GM12891 (cell line): ENCODE results near the gene MGMT.

ENCODE experiments used
- DNase-seq: peaks from one replicate; pipeline ENCODE4 v3.0.0; 2011; ENCODE audit warnings: low spot score; ENCODE audit not compliant: insufficient read length
- FAIRE-seq: peaks from 2 replicates; lab custom pipeline; 2011; peaks lifted over from hg19 to GRCh38; lab: Jason Lieb, UNC
- PAX5 ChIP-seq: IDR thresholded peaks from 2 replicates; pipeline ENCODE4 v1.6.1; 2011; ENCODE audit warnings: low read length, moderate library complexity, mild to moderate bottlenecking; ENCODE audit not compliant: insufficient read depth, severe bottlenecking
- POLR2A ChIP-seq: IDR thresholded peaks from 2 replicates; pipeline ENCODE4 v1.6.1; 2011; ENCODE audit warnings: low read depth, low read length, control low read depth
- POLR2AphosphoS5 ChIP-seq: IDR thresholded peaks from 2 replicates; pipeline ENCODE4 v1.6.1; 2011; ENCODE audit warnings: low read depth, low read length, control low read depth
- POU2F2 ChIP-seq: IDR thresholded peaks from 2 replicates; pipeline ENCODE4 v1.6.1; 2011; ENCODE audit warnings: low read depth, mild to moderate bottlenecking, control low read depth, low read length, moderate library complexity
- SPI1 ChIP-seq: IDR thresholded peaks from 2 replicates; pipeline ENCODE4 v1.6.1; 2011; ENCODE audit warnings: low read depth, low read length, control low read depth
- TAF1 ChIP-seq: IDR thresholded peaks from 2 replicates; pipeline ENCODE4 v1.6.1; 2011; ENCODE audit warnings: low read depth, low read length, control low read depth

MGMT gene

DNA sequence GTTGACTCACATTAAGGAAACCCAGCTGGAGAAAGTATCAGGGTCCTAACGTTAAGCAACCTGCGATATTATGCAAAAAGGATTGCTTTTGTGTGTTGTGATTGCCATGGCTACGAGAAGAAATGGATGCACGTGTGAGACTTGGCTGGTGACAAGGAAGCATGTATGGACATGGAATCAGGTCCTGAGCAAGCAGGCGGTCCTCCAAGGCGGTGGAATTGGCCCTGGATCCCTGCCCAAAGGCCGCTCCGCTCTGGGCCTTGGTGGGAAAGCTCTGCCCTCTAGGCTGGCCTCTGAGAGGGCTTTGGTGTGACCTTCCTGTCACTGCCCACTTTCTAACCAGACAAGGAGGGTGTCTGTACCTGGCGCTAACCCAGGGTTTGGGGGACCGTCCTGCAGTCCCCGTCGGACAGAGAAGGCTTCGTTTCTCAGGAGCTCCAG is 305.0 kb downstream of the MGMT start:
- TF ChIP-seq PAX5 (no peak), POU2F2 (no peak), TAF1 (no peak), POLR2AphosphoS5 (no peak), SPI1 (no peak), POLR2A (no peak)
- FAIRE-seq = no peak
- DNase-seq = no peak

DNA sequence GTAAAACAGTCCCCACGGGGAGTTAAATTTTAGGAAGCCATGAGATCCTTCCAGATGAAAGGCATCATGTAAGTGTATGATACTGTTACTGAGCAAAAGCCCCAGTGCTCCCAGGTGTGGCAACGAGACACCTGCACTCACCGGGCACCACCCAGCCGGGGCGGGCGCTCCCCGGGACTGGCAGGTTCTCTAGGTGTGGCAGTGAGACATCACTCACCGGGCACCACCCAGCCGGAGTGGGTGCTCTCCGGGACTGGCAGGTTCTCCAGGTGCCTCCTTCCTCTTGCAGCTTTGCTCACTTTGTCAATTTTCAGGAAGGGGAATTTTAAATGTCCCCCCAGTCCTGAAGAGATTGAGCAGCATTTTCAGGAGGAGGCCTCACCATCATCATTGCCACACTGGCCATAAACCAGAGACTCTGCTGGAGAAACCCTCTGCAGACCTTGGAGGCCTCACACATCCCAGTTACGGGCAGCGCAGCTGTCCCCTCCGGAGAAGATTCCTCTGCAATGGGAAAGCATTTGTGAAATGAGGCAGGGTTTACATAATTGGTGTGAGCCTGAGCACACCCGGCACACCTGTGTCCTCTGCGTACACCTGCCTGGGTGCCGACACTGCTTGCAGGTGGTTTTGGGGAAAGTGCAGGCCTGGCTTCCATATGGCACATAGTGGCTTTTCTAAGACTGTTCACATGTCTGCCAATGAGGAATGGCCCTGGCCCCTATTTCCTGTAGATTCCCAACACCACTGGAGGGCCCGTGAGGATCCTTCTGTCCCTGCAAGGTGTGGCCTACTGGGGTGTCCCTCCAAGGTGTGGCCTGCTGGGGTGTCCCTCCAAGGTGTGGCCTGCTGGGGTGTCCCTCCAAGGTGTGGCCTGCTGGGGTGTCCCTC is 305.7 kb downstream of the MGMT start:
- TF ChIP-seq SPI1 = no peak
- TF ChIP-seq POU2F2 = no peak
- no peak for TF ChIP-seq POLR2AphosphoS5
- TF ChIP-seq POLR2A = no peak
- no peak for TF ChIP-seq TAF1
- no peak for TF ChIP-seq PAX5
- FAIRE-seq = no peak
- DNase-seq = no peak

DNA sequence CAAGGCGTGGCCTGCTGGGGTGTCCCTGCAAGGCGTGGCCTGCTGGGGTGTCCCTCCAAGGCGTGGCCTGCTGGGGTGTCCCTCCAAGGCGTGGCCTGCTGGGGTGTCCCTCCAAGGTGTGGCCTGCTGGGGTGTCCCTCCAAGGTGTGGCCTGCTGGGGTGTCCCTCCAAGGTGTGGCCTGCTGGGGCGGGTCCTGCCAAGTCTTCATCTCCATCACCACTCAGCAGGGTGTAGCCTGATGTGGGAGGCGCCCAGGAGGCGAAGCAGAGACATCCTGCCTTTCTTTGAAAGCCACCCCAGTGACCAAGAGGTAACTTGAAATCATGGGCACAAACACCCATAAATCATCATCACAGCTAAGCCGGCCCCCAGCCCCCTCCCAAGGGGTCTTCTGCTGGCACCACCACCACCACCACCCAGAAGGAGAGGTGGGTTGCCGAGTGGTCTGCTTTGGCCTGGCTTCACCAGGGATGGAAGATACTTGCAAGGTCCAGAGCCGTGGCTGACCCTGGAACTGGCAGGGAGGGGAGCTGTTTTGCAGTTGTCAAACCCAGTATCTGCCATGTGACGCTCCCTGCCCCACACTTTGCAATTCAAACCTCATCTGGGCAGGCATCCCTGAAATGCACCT is 306.4 kb downstream of the MGMT start:
- DNase-seq (no peak), FAIRE-seq (no peak)
- TF ChIP-seq PAX5 (no peak), POU2F2 (no peak), TAF1 (no peak), POLR2AphosphoS5 (no peak), SPI1 (no peak), POLR2A (no peak)

DNA sequence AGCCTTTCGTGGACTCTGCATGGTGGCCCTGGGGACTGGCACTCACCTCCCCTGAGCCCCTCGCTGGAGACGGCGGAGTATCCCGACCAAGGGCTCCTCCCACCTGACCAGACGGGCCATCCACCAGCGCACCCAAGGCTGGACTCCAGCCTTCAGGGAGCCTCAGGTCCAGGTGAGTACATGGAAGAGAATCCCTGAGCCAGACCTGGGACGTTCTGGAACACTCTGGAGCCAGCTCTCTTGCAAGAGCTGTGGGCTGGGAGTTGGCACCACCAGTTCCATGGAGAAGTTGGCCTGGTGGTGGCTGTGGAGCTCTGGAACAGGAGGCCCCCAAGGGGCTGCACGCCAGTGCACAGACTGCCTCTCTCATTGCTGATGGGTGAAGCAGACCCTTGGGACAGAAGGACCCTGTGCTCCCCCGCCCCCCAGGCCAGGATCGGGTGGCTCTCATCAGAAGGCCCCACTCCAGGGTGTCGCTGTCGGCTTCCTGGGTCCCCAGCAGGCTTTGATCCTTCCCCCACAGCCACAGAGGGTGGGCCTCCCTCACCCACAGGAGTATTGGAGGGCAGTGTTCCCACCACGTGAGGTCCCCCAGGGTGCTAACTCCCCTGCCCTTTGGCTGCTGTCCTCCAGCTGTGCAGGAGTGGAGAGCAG is 307.2 kb downstream of the MGMT start:
- FAIRE-seq (no peak), DNase-seq (no peak)
- TF ChIP-seq SPI1 (no peak), TAF1 (no peak), POLR2A (no peak), POLR2AphosphoS5 (no peak), PAX5 (no peak), POU2F2 (no peak)

DNA sequence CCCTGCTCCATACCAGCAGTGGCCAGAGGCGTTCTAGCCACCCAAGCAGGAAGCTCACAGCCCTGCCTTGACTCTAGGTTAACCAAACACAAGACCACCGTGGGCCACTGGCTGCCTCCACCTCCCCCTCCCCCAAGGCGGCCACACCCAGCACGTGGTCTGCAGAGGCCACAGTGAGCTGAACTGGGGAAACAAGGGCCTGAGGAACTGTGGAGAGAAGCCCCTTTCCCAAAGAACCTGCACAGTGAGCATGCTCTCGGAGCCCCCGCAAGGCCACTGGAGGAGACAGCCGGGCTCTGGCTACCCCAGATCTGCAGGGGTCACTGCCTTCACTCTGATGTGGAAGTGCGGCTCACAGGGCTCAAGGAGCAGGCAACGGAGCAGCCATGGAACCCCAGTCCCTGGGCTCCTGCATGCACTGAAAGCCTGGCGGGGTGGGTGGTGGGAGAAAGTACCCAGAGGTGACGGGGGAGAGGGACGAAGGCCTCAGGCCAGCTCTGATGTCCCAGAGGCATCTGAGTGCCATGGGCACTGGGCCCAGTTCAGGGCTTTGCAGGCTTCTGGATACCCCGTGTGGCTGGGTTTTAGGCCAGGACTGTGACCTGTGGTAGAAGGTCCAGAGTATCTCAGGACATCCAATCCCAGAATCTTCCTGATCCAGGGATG is 307.8 kb downstream of the MGMT start:
- no peak for DNase-seq
- TF ChIP-seq POLR2AphosphoS5 (no peak), TAF1 (no peak), SPI1 (no peak), PAX5 (no peak), POLR2A (no peak), POU2F2 (no peak)
- FAIRE-seq = no peak

DNA sequence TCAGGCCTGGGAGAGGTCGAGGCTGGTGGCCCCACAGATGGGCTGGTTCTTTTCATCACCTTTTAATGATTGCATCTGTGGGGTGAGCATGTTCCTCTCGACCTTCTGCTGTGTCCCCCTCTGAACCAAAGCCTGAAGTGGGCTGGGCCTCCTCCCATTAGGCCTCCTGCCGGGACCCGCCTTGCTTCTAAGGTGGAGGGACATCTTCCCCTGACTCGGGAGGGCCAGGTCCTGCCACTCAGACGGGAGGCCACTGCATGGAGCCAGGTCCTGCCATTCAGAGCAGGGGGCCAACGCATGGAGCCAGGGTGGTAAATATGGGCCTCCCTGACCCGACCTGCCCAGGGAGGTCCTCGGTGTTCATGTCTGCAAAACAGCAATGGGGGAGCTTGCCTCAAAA is 308.6 kb downstream of the MGMT start:
- TF ChIP-seq POLR2AphosphoS5 = no peak
- FAIRE-seq = no peak
- DNase-seq = no peak

DNA sequence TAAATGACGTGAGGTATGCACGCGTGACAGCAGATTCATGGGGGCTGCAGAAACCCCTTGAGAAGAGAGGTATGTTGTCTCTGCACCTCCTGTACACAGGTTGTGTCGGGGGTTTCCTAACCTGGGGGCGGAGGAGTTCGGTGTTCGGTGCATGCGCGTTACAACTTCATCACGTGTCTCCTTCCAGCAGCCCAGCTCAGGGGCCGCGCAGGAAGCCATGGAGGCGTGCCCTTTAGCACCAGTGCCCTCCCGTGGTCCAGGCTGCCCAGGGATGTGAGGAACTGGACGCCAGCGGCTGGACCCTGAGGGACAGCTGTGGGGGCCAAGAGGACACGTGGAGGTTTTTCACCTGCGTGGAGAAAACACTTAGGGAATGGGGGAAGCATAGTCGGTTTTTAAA is 310.6 kb downstream of the MGMT start:
- FAIRE-seq = no peak

DNA sequence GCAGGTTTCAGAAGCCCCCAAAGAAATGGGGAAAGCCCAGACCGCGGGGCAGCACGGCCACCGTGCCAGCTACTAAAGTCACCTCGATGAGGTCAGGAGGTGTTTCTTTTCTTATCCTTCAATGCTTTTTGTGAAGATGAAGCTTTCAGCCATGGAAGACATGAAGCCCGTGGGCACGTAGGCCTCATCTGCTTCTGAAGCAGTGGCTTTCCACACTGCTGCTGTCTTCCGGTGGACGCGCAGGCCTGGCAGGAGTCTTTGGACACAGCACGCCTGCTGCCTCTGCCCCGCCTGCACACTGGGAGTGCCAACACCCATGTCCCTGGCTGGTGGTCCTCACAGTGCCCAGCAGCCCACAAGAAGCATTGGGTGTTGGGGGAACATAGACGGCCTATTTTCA is 311.5 kb downstream of the MGMT start:
- FAIRE-seq = no peak

More for the DNA sequence above, 310.6 kb downstream of the MGMT start:
- no peak for TF ChIP-seq PAX5
- TF ChIP-seq POU2F2 = no peak
- no peak for TF ChIP-seq SPI1
- TF ChIP-seq POLR2A = no peak
- no peak for TF ChIP-seq POLR2AphosphoS5
- no peak for TF ChIP-seq TAF1
- DNase-seq = no peak

More for the DNA sequence above, 311.5 kb downstream of the MGMT start:
- TF ChIP-seq SPI1 (no peak), POLR2AphosphoS5 (no peak)
- DNase-seq = no peak
